ENCODE results near the gene DDR2.

DDR2 gene

DNA sequence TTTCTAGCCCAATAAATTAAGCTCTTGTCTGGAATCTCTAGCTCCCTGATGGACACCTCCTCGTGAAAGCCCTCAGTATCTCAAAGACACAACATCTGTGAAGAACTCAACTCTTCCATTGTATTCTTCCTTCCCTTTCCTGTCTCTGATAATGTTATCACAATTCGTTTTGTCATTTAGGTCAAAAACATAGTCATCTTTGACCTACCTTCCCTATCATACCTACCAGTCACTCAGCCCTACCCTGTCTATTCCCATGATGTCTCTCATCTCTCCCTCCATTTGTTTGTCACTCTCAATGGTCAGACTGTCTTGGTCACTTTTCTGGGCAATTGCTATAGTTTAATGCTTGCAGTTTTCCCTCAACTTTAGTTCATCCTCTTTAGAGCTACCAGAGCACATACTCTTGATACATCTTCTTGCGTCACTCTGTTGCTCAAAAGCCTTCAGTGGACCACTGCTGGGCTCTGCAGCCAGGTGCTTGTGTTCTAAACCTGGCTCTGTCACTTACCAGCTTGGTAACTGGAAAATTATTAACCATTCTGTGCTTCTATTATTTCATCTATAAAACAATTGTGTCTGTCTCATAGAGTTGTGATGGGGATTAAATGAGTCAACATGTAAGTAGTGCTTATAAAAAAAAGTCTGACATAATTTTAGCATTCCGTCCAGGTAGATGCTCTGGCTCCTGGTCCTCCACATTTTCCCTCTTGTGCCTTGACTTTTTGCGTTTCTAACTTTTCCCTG lies 39.6 kb downstream of the DDR2 start:
- no peak for DNase-seq (ENCODE audit: low read depth in 2 of 2)

GRCh38 chr1:162672622-162673260 lies 40.5 kb downstream of the DDR2 start:
- DNase-seq (ENCODE audit: low read depth in 2 of 2) = no peak

DNA sequence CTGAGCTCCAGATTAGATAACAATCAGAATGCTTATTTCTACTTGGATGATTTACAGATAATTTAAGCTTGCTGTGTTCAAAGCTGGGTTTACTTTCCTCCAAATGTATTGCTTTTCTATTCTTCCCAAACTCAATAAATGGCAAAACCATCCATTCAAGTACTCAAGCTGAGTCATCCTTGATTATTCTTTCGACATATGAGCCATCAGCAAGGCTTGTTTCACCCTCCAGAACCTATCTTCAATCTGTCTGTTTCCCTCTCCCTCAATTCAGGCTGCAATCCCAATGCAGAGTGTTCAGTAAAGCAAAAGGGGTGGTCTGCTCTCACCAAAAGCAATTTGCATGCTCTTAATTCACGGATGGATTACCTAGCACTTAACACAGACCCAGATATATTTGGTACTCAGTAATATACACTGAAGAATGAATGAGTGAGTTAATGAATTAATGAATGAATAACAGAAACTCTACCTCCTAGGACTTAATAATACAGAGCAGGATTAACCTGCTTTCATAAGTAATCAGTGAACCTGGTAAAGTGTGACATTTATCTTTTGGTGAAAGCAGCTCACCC lies 41.9 kb downstream of the DDR2 start:
- DNase-seq (ENCODE audit: low read depth in 2 of 2) = no peak

DNA sequence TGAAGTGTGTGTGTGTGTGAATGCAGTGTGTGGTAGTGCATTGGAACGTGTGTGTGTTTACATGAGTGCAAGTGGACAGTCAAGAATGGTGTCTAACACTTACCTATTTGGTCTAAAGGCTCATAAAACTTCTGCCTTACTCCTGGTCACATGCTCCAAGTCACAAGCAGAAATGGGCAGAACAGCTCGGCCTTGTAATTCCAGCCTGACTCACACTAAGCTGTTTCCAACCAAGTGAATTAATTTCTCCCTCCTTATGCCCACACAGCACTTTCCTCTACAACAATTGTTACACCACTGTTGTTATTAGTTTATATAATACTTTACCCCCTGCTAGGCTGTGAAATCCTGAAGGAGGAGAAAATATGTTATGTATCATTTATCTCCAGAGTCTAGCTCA lies 43.8 kb downstream of the DDR2 start:
- no peak for DNase-seq (ENCODE audit: low read depth in 2 of 2)

- DNase-seq (ENCODE audit: low read depth in 2 of 2) = no peak
These were observed 44.5 kb downstream of the DDR2 start for GRCh38 chr1:162676750-162677149.

DNA sequence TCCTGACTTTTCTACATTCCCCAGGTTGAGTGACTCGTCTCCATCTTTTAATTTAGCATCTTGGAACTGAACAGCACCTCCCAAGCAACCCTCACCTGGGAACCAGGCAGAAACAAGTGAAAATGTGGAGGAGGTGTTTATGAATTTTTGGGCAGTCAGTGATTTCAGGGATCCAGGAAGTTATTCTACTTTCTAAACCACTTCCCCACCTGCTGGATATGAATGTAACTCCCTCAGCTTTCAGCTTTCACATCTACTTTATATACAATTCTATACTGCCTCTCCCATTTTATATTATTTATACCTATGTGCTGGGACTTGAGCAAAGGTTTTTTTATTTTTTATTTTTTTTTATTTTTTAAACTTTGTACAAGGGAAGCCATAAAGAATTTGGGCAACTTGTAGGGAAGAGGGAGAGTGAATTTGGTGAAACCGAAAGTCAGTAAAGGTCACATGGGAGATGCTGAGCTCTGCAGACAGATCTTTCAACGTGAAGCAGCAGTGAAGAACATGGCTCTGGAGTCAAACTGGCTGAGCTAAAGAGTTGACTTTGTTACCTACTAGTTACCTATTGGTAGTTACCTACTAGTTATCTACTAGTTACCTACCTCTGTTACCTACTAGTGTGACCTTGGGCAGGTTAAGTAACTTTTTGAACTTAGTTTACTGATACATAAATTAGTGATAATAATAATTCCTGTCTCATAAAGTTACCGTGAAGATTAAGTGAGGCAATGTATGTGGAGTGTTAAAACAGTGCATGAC lies 45.5 kb downstream of the DDR2 start:
- no peak for DNase-seq (ENCODE audit: low read depth in 2 of 2)

DNA sequence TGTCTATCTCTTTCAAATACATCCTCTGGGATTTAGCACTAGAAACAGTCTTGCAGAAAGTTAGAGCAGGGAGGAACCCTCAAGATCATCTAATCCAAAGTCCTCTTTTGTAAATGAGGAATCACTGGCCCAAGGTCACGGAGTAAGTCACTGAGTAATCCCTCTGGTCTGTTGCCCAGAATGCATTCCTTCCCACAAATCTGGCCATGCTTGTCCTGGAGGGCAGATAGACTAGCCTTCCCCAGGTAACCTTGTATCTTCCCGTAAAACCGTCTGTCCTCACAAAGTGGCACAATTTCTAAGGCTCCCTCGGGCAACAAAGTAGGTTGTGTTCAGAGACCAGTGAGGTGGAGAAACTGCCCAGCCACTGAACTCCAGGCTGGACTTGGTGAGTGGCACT lies 46.2 kb downstream of the DDR2 start:
- no peak for DNase-seq (ENCODE audit: low read depth in 2 of 2)

GRCh38 chr1:162679298-162679697 lies 47.0 kb downstream of the DDR2 start:
- no peak for DNase-seq (ENCODE audit: low read depth in 2 of 2)

DNA sequence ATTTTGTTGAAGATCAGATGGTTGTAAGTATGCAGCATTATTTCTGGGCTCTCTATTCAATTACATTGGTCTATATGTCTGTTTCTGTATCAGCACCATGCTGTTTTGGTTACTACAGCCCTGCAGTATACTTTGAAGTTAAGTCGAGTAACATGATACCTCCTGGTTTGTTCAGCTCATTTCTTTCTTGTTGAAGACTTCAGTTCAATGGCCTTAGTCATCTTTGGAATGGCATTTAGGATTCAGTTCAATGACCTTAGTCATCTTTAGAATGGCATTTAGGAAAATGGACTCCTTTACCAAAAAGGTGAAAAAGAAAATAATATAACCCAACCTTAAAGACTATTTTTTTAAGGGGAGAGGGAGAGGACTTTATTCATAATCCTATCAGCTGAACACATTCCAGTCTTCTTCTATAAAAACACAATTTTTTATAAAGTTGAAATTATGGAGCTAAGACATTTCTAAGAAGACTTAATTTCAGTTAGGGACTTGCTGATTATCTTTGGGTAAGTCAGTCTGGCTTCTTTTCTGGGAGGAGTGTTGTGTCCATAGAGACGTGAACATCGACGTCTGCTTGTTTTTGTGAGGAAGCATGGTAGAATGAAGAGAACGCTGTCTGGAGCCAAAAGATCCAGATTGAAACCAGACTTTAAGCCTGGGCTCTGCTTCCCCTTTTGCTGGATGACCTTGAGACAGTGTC lies 48.3 kb downstream of the DDR2 start:
- DNase-seq (ENCODE audit: low read depth in 2 of 2) = no peak

DNA sequence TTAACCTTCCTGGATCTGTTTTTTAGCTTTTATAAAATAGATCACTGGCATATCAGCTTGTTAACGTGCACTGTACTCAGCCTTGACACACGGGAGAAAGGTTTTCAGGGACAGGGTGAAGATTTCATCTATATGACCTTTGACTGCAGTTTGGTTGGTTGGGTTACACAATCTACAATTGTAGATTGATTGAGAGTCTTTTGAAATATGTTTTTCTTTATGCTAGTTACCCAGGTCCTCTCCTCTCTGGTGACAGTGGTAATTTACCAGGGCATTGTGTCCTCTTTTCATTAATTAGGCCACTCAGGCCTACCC lies 48.8 kb downstream of the DDR2 start:
- DNase-seq (ENCODE audit: low read depth in 2 of 2) = no peak

DNA sequence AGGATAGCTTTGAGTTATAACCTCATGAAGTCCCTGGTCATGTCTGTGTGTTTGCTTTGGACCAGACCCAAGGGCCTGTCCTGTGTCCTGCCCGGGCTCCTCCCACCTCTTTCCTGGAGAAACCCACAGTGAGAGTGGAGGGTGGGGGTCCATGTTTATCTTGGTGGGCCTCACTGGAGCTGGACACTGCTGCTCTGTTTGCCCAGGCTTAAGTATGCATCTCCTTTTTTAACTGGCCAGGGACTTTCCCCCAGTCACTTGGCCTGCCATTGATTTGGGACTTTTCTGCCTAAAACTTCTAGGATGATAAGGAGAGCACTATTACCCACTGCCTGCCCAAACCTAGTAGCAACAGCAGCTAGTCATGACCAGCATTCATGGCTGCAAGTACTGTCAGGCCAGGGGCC lies 49.8 kb downstream of the DDR2 start:
- no peak for DNase-seq (ENCODE audit: low read depth in 2 of 2)

DNA sequence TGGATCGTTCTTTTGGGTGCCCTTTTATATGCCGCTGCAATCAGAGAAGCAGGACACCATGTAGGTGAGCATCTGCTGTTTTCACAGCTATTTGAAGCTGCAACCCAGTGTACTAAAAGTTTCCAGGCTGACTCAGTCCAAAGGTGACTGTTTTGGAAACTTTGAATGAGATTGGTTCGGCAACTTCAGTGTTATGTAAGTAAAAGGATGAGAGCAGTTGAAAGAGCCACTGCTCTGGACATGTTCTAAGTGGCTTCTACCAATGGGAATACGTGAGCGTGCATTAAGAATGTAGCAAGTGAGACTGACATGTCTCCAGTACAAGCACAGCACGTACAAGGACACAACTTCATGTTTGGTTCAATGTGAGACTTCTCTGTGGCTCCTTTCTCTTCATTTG lies 55.6 kb downstream of the DDR2 start:
- no peak for DNase-seq (ENCODE audit: low read depth in 2 of 2)

DNA sequence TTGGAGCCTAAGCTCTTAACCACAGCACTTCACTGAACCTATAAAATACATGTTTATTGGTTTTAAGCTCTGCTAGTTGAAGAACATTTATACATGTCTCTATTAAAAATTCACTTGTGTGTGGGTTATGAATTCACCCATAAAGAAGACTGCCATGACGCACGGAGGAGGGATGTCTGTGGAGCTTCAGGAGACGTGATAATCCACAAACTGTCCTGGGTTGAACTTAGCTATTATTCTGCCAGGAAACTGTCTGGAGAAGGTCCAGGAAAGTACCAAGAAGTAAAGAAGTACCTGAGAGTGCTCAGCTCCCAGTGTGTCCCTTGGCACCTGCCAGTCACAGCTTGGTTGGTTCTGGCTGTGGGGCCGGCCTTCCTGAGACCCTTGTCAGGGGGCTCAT lies 56.3 kb downstream of the DDR2 start:
- DNase-seq (ENCODE audit: low read depth in 2 of 2) = no peak

- DNase-seq (ENCODE audit: low read depth in 2 of 2) = no peak
These were observed 56.7 kb downstream of the DDR2 start for GRCh38 chr1:162688931-162689330.

GRCh38 chr1:162689745-162690671 lies 57.7 kb downstream of the DDR2 start:
- no peak for DNase-seq (ENCODE audit: low read depth in 2 of 2)

GRCh38 chr1:162690672-162691434 lies 58.6 kb downstream of the DDR2 start:
- DNase-seq (ENCODE audit: low read depth in 2 of 2) = peak; percentile 77 to 80

- DNase-seq (ENCODE audit: low read depth in 2 of 2) = no peak
These were observed 59.8 kb downstream of the DDR2 start for GRCh38 chr1:162691999-162692575.

DNA sequence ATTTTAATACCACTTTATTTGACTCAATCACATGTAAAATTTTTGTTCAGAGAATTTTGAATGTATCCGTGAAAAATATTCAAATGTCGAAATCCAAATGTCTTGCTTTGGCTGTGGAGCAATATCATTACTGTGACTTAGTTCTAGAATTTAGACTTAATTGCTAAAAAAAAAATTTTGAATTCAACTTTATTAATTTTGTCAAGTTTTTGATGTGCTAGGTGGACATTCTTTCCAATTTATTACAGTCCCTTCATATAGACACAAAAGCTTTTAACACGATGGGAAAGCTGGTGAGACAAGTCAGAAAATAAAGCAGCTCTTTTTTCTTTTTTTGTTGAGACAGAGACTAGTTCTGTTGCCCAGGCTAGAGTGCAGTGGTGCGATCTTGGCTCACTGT lies 62.6 kb downstream of the DDR2 start:
- DNase-seq (ENCODE audit: low read depth in 2 of 2) = no peak

DNA sequence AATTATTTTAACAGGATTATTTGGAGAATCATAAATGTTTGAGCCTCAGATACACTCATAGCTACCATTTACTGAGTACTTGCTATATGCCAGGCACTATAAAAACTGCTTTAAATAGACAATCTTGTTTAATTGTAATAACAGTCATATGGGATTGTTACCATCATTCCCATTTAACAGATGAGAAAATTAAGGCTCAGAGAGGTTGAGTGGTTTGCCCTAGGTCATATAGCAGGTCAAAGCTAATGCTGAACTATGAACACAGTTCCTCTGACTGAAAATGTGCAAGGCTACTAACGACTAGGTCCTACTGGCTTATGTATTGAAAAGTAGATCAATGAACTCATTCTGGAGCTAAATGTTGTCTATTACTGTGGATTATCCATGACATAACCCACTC lies 63.4 kb downstream of the DDR2 start:
- no peak for DNase-seq (ENCODE audit: low read depth in 2 of 2)

Data from fibroblast of skin of left quadriceps (primary cell).